Retina (tissue), 1 donor: Measurements from ENCODE around the gene SLC25A45.

Experiments
- DNase-seq: peaks from one replicate; pipeline ENCODE4 v3.0.0-alpha.2; 2016

The SLC25A45 gene, protein sequence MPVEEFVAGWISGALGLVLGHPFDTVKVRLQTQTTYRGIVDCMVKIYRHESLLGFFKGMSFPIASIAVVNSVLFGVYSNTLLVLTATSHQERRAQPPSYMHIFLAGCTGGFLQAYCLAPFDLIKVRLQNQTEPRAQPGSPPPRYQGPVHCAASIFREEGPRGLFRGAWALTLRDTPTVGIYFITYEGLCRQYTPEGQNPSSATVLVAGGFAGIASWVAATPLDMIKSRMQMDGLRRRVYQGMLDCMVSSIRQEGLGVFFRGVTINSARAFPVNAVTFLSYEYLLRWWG

DNA sequence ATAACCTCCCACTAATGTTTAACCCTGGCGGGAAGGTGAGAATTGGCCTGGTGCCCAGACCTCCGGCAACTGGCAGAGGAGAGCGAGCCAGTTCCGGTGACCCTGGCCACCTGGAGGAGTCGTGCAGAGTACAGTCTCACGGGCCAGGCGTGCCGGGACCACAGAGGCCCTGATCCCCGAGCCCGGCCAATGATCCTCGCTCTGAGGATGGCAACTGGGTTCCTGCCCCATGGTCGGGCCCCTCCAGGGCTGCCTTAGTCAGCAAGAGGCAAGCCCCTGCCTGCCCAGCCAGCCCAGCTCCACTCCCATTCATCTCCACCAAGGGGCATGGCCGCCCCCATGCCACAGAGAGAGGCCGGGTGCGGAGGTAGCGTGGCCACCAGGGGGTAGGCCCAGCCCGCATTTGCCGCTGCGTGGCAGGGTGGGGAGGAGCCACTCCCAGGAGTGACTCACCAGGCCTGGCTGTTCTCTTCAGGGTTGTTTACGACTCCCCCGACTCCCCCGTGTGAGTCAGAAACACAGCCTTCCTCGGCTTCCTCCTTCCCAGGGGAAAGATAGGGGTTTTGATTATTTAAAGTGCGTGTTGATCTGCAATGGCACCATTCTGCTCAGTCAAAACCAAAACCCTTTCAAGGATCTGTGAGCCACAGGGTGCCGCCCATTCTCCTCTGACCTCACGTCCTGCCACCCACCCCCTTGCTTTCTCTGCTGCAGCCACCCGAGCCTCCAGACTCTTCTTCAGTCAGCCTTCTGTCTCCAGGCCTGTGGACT lies at the start of gene SLC25A45:
Gene SLC25A45 (minus strand): TSS at position 614 of the 771 bp plus-strand sequence. CDS start 695 bp downstream, outside the sequence.
- DNase-seq, result peak; percentile 81

DNA sequence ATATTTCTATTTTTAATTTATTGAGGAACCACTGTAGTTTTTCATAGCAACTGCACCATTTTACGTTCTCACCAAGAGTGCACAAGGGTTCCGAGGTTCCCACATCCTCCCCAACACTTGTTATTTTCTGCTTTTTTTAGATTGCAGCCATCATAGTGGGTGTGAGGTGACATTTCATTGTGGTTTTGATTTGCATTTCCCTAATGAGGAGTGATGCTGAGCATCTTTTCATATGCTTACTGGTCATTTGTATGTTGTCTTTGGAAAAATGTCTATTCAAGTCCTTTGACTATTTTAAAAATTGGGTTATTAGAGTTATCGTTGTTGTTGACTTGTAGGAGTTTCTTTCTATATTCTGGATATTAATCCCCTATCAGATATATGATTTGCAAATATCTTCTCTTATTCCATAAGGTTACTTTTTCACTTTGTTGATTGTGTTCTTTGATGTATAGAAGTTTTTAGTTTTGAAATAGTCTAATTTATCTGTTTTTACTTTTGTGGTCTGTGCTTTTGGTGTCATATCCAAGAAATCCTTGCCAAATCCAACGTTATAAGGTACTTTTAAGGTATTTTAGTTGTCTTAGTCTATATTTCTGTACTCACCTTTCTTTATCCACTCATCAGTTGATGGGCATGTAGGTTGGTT lies 49.1 kb upstream of the SLC25A45 start:
- DNase-seq, result no peak

GRCh38 chr11:65430406-65431217 lies 48.2 kb upstream of the SLC25A45 start:
- no peak for DNase-seq

- DNase-seq, result no peak
Measured at GRCh38 chr11:65429724-65430405, 47.4 kb upstream of the SLC25A45 start.

DNA sequence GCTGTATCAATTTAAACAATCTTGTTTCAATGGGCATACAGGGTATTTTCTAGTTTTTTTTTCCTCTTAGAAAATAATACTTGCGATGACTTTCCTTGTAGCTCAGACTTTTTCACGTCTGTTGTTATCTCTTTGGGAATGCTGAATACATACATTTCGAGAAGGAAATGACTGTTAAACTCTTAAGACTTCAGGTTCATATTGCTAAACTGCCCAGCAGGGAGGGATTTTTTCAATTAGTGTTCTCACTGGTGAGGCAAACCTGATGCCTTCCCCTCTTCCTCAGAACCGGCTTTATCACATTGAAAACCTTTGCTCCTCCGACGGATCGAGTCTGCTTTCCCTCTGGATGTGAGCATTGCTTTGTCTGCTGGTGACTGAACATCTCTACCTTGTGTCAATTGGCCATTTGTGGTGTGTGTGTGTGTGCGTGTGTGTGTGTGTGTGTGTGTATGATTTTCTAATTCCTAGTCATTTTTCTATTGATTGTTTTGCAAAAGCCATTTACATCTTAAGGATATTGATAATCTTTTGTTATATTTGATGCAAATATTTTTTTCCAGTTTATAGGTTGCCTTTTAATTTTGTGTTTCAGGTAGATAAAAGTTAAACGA lies 46.7 kb upstream of the SLC25A45 start:
- DNase-seq, result no peak

DNA sequence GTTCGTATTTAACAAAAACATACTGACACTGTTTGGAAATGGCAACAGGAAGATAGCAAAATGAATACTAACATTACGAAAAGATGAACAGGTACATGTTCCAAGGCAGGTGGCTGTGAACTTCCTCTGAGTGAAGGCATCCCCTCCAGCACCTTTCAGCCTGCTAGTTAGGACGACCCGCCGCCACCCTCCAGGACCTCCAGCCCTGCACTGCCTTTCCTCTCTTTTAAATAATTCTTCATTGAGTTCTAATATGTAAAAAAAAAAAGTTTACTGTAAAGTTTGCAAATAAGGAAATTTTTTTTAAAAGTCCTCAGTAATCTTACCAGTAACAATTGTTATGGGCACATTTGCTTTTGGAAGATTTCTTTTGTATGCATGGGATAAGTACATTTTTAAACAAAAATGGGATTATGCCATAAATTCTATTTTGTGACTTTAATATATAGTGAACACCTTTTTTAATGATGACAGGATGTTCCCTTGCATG lies 46.2 kb upstream of the SLC25A45 start:
- no peak for DNase-seq

- DNase-seq, result no peak
Measured at GRCh38 chr11:65427691-65428577, 45.5 kb upstream of the SLC25A45 start.

GRCh38 chr11:65426839-65427690 lies 44.6 kb upstream of the SLC25A45 start:
- DNase-seq, result no peak

DNA sequence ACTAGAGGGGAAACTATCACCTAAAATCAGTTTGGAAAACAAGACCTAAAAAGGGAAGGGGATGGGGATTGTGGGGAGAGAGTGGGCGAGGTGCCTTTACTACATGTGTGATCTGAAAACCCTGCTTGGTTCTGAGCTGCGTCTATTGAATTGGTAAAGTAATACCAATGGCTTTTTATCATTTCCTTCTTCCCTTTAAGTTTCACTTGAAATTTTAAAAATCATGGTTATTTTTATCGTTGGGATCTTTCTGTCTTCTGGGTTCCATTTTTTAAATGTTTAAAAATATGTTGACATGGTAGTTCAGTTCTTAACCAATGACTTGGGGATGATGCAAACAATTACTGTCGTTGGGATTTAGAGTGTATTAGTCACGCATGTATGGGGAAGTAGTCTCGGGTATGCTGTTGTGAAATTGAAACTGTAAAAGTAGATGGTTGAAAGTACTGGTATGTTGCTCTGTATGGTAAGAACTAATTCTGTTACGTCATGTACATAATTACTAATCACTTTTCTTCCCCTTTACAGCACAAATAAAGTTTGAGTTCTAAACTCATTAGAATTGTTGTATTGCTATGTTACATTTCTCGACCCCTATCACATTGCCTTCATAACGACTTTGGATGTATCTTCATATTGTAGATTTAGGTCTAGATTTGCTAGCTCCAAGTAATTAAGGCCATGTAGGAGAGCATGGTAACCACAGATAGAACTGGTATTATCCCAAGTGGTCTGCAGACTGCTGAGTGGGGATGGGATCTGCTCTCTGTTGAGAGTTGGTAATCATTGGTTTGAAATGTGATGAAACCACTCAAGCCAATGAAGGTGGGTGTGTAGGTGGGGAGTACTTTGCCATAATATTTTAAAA lies 43.8 kb upstream of the SLC25A45 start:
- no peak for DNase-seq

DNA sequence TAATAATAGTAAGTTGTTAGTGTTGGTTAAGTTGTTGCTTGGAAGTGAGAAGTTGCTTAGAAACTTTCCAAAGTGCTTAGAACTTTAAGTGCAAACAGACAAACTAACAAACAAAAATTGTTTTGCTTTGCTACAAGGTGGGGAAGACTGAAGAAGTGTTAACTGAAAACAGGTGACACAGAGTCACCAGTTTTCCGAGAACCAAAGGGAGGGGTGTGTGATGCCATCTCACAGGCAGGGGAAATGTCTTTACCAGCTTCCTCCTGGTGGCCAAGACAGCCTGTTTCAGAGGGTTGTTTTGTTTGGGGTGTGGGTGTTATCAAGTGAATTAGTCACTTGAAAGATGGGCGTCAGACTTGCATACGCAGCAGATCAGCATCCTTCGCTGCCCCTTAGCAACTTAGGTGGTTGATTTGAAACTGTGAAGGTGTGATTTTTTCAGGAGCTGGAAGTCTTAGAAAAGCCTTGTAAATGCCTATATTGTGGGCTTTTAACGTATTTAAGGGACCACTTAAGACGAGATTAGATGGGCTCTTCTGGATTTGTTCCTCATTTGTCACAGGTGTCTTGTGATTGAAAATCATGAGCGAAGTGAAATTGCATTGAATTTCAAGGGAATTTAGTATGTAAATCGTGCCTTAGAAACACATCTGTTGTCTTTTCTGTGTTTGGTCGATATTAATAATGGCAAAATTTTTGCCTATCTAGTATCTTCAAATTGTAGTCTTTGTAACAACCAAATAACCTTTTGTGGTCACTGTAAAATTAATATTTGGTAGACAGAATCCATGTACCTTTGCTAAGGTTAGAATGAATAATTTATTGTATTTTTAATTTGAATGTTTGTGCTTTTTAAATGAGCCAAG lies 42.9 kb upstream of the SLC25A45 start:
- DNase-seq, result peak; percentile 36

GRCh38 chr11:65424205-65425104 lies 42.0 kb upstream of the SLC25A45 start:
- DNase-seq, result peak; percentile 40

DNA sequence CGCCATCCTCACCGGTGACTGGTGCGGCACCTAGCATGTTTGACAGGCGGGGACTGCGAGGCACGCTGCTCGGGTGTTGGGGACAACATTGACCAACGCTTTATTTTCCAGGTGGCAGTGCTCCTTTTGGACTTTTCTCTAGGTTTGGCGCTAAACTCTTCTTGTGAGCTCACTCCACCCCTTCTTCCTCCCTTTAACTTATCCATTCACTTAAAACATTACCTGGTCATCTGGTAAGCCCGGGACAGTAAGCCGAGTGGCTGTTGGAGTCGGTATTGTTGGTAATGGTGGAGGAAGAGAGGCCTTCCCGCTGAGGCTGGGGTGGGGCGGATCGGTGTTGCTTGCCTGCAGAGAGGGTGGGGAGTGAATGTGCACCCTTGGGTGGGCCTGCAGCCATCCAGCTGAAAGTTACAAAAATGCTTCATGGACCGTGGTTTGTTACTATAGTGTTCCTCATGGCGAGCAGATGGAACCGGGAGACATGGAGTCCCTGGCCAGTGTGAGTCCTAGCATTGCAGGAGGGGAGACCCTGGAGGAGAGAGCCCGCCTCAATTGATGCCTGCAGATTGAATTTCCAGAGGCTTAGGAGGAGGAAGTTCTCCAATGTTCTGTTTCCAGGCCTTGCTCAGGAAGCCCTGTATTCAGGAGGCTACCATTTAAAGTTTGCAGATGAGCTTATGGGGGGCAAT lies 41.2 kb upstream of the SLC25A45 start:
- DNase-seq, result no peak

DNA sequence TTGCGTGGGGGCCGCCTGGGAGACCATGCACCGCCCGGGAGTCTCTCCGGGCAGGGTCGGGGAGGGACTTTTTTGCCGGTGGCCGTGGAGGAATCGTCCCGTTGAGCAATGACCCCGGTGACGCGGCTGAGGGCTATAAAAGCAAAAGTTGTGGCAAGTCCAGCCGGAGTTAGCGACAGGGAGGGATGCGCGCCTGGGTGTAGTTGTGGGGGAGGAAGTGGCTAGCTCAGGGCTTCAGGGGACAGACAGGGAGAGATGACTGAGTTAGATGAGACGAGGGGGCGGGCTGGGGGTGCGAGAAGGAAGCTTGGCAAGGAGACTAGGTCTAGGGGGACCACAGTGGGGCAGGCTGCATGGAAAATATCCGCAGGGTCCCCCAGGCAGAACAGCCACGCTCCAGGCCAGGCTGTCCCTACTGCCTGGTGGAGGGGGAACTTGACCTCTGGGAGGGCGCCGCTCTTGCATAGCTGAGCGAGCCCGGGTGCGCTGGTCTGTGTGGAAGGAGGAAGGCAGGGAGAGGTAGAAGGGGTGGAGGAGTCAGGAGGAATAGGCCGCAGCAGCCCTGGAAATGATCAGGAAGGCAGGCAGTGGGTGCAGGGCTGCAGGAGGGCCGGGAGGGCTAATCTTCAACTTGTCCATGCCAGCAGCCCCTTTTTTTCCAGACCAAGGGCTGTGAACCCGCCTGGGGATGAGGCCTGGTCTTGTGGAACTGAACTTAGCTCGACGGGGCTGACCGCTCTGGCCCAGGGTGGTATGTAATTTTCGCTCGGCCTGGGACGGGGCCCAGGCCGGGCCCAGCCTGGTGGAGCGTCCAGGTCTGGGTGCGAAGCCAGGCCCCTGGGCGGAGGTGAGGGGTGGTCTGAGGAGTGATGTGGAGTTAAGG lies 40.4 kb upstream of the SLC25A45 start, which contains the start of gene NEAT1:
Gene NEAT1 (plus strand): TSS at position 166 of the 883 bp plus-strand sequence.
- DNase-seq, result peak; percentile 96

GRCh38 chr11:65421794-65422632 lies 39.6 kb upstream of the SLC25A45 start:
- DNase-seq, result peak; percentile 96
